ENCODE results near the gene KRT85.

The KRT85 gene

GRCh38 chr12:52360106-52360662 lies 7.1 kb downstream of the KRT85 start:
- Mint-ChIP-seq H3K4me1 (peaks cover 47% of the 10 kb centered on the region), H3K27me3 (peaks cover 10% of the 10 kb centered on the region), H3K9me3 (no peaks in the 10 kb centered on the region), H3K36me3 (ENCODE audit: insufficient read depth) (peaks cover 2% of the 10 kb centered on the region), H3K4me3 (no peak overlapping the region), H3K27ac (ENCODE audit: low read depth) (no peak overlapping the region)
- no peak for DNase-seq (ENCODE audit: low spot score in 2 of 2)
- ATAC-seq (replicated peaks; ENCODE audit: extremely low read depth, poor library complexity, severe bottlenecking) = no peak

- ATAC-seq (replicated peaks; ENCODE audit: extremely low read depth, poor library complexity, severe bottlenecking) = no peak
- H3K36me3 Mint-ChIP-seq (ENCODE audit: insufficient read depth) = peaks cover 2% of the 10 kb centered on the region
- DNase-seq (ENCODE audit: low spot score in 2 of 2) = no peak
- H3K4me1 Mint-ChIP-seq = peaks cover 47% of the 10 kb centered on the region
- no peaks in the 10 kb centered on the region for H3K9me3 Mint-ChIP-seq
- peak overlapping the region; percentile 74 for H3K27ac Mint-ChIP-seq (ENCODE audit: low read depth)
- H3K4me3 Mint-ChIP-seq = no peak overlapping the region
- peaks cover 10% of the 10 kb centered on the region for H3K27me3 Mint-ChIP-seq
These were observed 7.6 kb downstream of the KRT85 start for GRCh38 chr12:52359621-52360061.

GRCh38 chr12:52358575-52359350 lies 8.5 kb downstream of the KRT85 start:
- peaks cover 2% of the 10 kb centered on the region for H3K36me3 Mint-ChIP-seq (ENCODE audit: insufficient read depth)
- peak overlapping the region; percentile 25 for H3K4me3 Mint-ChIP-seq
- H3K27ac Mint-ChIP-seq (ENCODE audit: low read depth) = peak overlapping the region; percentile 74
- ATAC-seq (replicated peaks; ENCODE audit: extremely low read depth, poor library complexity, severe bottlenecking) = peak; percentile 94
- no peaks in the 10 kb centered on the region for H3K9me3 Mint-ChIP-seq
- H3K4me1 Mint-ChIP-seq = peaks cover 47% of the 10 kb centered on the region
- DNase-seq (ENCODE audit: low spot score in 2 of 2) = peak in 1 of 2 donors; percentile 25
- H3K27me3 Mint-ChIP-seq = peaks cover 10% of the 10 kb centered on the region

- peaks cover 57% of the 10 kb centered on the region for H3K4me1 Mint-ChIP-seq
- peaks cover 10% of the 10 kb centered on the region for H3K27me3 Mint-ChIP-seq
- H3K36me3 Mint-ChIP-seq (ENCODE audit: insufficient read depth) = peaks cover 2% of the 10 kb centered on the region
- no peak overlapping the region for H3K27ac Mint-ChIP-seq (ENCODE audit: low read depth)
- DNase-seq (ENCODE audit: low spot score in 2 of 2) (no peak), ATAC-seq (replicated peaks; ENCODE audit: extremely low read depth, poor library complexity, severe bottlenecking) (no peak)
- no peak overlapping the region for H3K4me3 Mint-ChIP-seq
- no peaks in the 10 kb centered on the region for H3K9me3 Mint-ChIP-seq
These were observed 10.3 kb downstream of the KRT85 start for GRCh38 chr12:52356762-52357580.

- Mint-ChIP-seq H3K9me3 (no peaks in the 10 kb centered on the region), H3K36me3 (ENCODE audit: insufficient read depth) (no peaks in the 10 kb centered on the region), H3K4me1 (peaks cover 56% of the 10 kb centered on the region), H3K27ac (ENCODE audit: low read depth) (no peak overlapping the region), H3K27me3 (peaks cover 10% of the 10 kb centered on the region), H3K4me3 (no peak overlapping the region)
- no peak for DNase-seq (ENCODE audit: low spot score in 2 of 2)
- no peak for ATAC-seq (replicated peaks; ENCODE audit: extremely low read depth, poor library complexity, severe bottlenecking)
These were observed 11.1 kb downstream of the KRT85 start for GRCh38 chr12:52356031-52356761.

- H3K27me3 Mint-ChIP-seq = peaks cover 10% of the 10 kb centered on the region
- peaks cover 52% of the 10 kb centered on the region for H3K4me1 Mint-ChIP-seq
- H3K36me3 Mint-ChIP-seq (ENCODE audit: insufficient read depth) = no peaks in the 10 kb centered on the region
- DNase-seq (ENCODE audit: low spot score in 2 of 2) = no peak
- H3K4me3 Mint-ChIP-seq = no peak overlapping the region
- H3K27ac Mint-ChIP-seq (ENCODE audit: low read depth) = no peak overlapping the region
- ATAC-seq (replicated peaks; ENCODE audit: extremely low read depth, poor library complexity, severe bottlenecking) = no peak
- no peaks in the 10 kb centered on the region for H3K9me3 Mint-ChIP-seq
These were observed 12.1 kb downstream of the KRT85 start for GRCh38 chr12:52355176-52355575.

GRCh38 chr12:52354200-52354599 lies 13.1 kb downstream of the KRT85 start:
- Mint-ChIP-seq H3K4me3 (no peak overlapping the region), H3K27me3 (peaks cover 10% of the 10 kb centered on the region), H3K27ac (ENCODE audit: low read depth) (no peak overlapping the region), H3K9me3 (no peaks in the 10 kb centered on the region), H3K36me3 (ENCODE audit: insufficient read depth) (no peaks in the 10 kb centered on the region), H3K4me1 (peaks cover 46% of the 10 kb centered on the region)
- no peak for DNase-seq (ENCODE audit: low spot score in 2 of 2)
- no peak for ATAC-seq (replicated peaks; ENCODE audit: extremely low read depth, poor library complexity, severe bottlenecking)

GRCh38 chr12:52353766-52354165 lies 13.5 kb downstream of the KRT85 start:
- H3K9me3 Mint-ChIP-seq = no peaks in the 10 kb centered on the region
- H3K4me3 Mint-ChIP-seq = no peak overlapping the region
- DNase-seq (ENCODE audit: low spot score in 2 of 2) (no peak), ATAC-seq (replicated peaks; ENCODE audit: extremely low read depth, poor library complexity, severe bottlenecking) (no peak)
- peaks cover 44% of the 10 kb centered on the region for H3K4me1 Mint-ChIP-seq
- H3K36me3 Mint-ChIP-seq (ENCODE audit: insufficient read depth) = no peaks in the 10 kb centered on the region
- no peak overlapping the region for H3K27ac Mint-ChIP-seq (ENCODE audit: low read depth)
- peaks cover 14% of the 10 kb centered on the region for H3K27me3 Mint-ChIP-seq

GRCh38 chr12:52352951-52353350 lies 14.3 kb downstream of the KRT85 start:
- no peaks in the 10 kb centered on the region for H3K36me3 Mint-ChIP-seq (ENCODE audit: insufficient read depth)
- no peak for DNase-seq (ENCODE audit: low spot score in 2 of 2)
- peaks cover 20% of the 10 kb centered on the region for H3K27me3 Mint-ChIP-seq
- ATAC-seq (replicated peaks; ENCODE audit: extremely low read depth, poor library complexity, severe bottlenecking) = no peak
- peaks cover 36% of the 10 kb centered on the region for H3K4me1 Mint-ChIP-seq
- no peak overlapping the region for H3K4me3 Mint-ChIP-seq
- H3K9me3 Mint-ChIP-seq = no peaks in the 10 kb centered on the region
- no peak overlapping the region for H3K27ac Mint-ChIP-seq (ENCODE audit: low read depth)

- peak; percentile 47 to 74 for DNase-seq (ENCODE audit: low spot score in 2 of 2)
- peak overlapping the region; percentile 4 for H3K4me3 Mint-ChIP-seq
These were observed 15.9 kb downstream of the KRT85 start for GRCh38 chr12:52351196-52352059.

GRCh38 chr12:52350786-52351185 lies 16.5 kb downstream of the KRT85 start:
- DNase-seq (ENCODE audit: low spot score in 2 of 2) (no peak), ATAC-seq (replicated peaks; ENCODE audit: extremely low read depth, poor library complexity, severe bottlenecking) (no peak)
- Mint-ChIP-seq H3K4me1 (peaks cover 32% of the 10 kb centered on the region), H3K36me3 (ENCODE audit: insufficient read depth) (no peaks in the 10 kb centered on the region), H3K27me3 (peaks cover 25% of the 10 kb centered on the region), H3K9me3 (no peaks in the 10 kb centered on the region), H3K4me3 (no peak overlapping the region), H3K27ac (ENCODE audit: low read depth) (no peak overlapping the region)

More at GRCh38 chr12:52351196-52352059, 15.9 kb downstream of the KRT85 start:
- no peaks in the 10 kb centered on the region for H3K36me3 Mint-ChIP-seq (ENCODE audit: insufficient read depth)
- ATAC-seq (replicated peaks; ENCODE audit: extremely low read depth, poor library complexity, severe bottlenecking) = peak; percentile 99
- H3K27ac Mint-ChIP-seq (ENCODE audit: low read depth) = peak overlapping the region; percentile 40
- H3K27me3 Mint-ChIP-seq = peaks cover 25% of the 10 kb centered on the region
- H3K9me3 Mint-ChIP-seq = no peaks in the 10 kb centered on the region
- H3K4me1 Mint-ChIP-seq = peaks cover 32% of the 10 kb centered on the region
